C1 segment of cervical spinal cord (tissue), 14 donors: ENCODE results near the gene MRPL10.

Experiments used
- DNase-seq, 14 donors: peaks; one replicate each; lab custom pipeline; 2025; lab: John Stamatoyannopoulos, UW

MRPL10 gene

DNA sequence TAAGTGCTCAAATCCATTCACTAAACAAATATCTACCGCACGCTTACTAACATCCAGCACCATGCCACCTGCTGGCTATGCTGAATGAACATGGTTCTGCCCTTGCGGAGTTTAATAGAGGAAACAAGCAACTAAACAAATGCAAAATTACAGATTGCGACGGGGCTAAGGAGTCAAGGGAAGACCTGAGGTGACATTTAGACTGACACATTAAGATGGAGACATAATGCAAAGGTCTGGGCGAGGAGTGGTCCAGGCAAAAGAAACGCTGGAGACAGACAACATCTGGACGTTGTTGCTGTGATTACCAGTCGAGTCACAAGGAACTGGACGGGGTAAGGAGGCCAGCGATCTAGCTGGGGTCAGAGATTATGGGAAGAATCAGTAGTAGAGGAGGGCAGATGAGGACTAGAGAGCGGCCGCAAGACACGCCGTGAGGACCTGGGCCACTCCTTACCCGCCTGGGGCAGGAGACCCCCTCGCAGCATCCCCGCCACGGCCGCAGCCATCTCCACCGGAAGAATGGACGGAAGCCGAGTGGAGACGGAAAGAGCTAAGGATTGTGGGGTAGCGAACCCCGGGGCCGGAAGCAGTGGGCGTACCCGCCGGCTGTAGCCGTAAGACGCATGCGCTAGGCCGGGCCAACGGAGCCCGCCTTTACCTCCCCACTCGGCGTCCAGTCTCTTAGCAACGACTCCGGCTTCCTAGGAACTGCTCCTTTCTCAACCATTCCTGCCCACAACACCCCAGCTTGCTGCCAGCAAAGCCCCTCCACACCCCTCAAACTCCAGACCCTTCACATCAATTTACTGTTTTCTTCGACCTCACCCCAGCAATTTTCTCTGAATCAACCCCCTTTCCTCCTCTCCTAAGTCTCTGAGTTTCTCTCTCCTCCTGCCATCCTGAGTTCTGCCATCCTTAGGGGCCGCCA lies at the start of gene MRPL10, which contains the start of gene LRRC46:
Gene MRPL10 (minus strand): TSS at position 539 of the 931 bp plus-strand sequence. CDS start 30 bp downstream, at position 509.
Gene LRRC46 (plus strand): TSS at position 668 of the 931 bp plus-strand sequence. CDS start 320 bp downstream, outside the sequence.
- peak; percentile 56 to 95 (median 87) for DNase-seq

GRCh38 chr17:47879776-47880454 lies 48.6 kb upstream of the MRPL10 start:
- no peak for DNase-seq

- no peak for DNase-seq
Measured at GRCh38 chr17:47879028-47879585, 47.8 kb upstream of the MRPL10 start.

- no peak for DNase-seq
Measured at GRCh38 chr17:47878203-47879027, 47.1 kb upstream of the MRPL10 start.

DNA sequence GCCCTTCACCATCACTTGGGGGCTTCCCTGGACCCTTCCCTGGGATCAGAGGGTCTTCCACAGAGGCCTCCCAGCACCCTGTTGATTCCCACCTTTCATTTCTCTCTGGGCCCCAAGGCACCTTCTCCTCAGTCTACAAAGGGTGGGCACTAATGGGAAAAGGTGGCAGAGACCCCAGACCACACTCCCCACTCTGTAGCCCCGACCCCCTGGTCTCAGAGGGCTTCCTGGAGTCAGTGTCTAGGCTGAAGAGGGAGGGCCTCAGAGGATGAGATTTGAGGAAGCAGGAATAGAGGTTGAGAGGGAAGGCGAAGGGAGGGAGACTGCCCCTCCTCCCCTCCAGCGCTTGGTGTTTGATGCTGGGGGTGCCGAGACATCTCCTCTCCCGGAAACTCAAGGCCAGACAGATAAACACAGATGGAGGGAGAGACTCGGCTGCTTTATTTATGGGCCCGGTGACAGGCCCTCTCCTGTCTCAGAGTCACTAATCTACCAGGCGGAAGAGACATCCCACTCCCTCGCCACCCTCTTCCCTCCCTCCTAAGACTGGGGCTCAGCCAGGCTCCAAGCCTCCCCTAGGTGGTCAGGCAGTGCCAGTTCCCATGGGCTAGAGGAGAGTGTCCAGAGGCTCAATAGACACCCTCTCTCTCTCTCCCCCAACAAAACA lies 46.2 kb upstream of the MRPL10 start:
- no peak for DNase-seq

GRCh38 chr17:47875011-47875985 lies 44.0 kb upstream of the MRPL10 start:
- no peak for DNase-seq

- no peak for DNase-seq
Measured at GRCh38 chr17:47873200-47874090, 42.1 kb upstream of the MRPL10 start.

- DNase-seq: no peak
Measured at GRCh38 chr17:47872651-47873161, 41.4 kb upstream of the MRPL10 start.

DNA sequence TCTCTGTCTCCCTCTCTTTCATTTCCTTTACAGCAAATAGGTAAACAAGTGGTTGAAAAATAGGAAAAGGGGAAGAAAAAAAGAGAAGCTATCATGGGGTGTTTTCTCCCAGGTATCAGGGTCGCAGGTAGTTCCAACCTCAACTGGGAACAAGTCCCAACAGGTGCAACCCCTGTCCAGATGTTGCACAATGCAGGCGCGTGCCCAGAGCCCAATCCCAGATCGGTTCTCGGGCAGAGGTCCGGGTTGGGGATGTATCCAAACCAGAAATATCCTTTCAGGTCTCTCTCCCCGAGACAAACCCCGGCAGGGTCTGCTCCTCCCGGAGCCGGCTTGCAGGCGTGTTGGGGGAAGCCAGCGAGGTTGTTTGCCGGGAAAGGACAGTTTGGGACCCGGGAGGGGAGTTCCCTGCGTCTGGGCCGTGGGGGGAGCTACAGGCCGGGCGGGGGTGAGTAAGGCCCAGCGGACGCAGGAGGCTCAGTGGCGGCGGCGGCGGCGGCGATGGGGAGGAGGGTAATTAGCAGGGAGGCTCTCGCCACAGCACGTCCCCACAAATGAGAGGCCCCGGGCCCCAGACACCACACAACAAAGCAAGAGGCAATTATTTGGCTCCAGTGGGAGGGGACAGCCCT lies 40.8 kb upstream of the MRPL10 start:
- no peak for DNase-seq

- DNase-seq: no peak
Measured at GRCh38 chr17:47871048-47871447, 39.7 kb upstream of the MRPL10 start.

DNA sequence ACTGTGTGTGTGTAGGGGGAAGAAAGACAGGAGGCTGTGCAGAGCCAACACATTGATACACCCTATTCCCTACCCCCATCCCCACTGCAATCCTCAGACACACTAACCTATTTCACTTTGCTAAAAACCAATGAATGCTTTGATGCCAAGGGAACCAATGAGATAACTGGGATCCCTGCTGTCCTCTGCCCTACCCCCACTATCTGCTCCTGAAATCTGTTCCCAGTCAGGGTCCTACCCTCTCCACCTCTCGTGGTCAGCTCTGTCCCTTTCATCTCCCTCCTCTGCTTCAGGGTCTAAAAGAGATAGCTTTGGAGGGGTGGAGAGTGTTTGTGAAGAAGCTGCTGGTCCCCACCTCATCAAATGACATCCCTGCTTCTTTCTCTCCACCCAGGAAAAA lies 38.7 kb upstream of the MRPL10 start:
- no peak for DNase-seq

- DNase-seq: no peak
Measured at GRCh38 chr17:47869114-47869513, 37.8 kb upstream of the MRPL10 start.

GRCh38 chr17:47867813-47868533 lies 36.6 kb upstream of the MRPL10 start:
- no peak for DNase-seq

DNA sequence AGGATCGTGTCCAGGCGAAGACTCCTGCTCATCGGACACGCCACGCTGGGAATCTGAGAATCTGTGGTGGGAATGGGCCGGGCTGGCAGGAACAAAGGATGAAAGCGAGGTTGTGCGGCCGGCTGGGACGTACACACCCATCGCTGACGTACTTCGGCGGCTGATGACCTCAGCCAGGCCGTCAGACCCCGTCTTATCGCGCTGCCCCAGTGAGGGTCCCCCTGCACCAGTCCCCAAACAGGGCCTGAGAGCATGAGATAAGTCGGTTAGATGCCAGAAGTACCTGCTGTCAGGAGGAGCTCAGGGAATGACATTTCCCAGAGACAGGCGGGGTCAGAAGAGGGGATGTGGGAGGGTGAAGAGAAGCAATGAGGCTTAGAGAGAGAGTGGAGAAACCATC lies 35.6 kb upstream of the MRPL10 start:
- DNase-seq: no peak

- DNase-seq: no peak
Measured at GRCh38 chr17:47864791-47865216, 33.5 kb upstream of the MRPL10 start.

- DNase-seq: no peak
Measured at GRCh38 chr17:47862621-47863440, 31.5 kb upstream of the MRPL10 start.
